ENCODE data around the gene TOP3A.

DNA sequence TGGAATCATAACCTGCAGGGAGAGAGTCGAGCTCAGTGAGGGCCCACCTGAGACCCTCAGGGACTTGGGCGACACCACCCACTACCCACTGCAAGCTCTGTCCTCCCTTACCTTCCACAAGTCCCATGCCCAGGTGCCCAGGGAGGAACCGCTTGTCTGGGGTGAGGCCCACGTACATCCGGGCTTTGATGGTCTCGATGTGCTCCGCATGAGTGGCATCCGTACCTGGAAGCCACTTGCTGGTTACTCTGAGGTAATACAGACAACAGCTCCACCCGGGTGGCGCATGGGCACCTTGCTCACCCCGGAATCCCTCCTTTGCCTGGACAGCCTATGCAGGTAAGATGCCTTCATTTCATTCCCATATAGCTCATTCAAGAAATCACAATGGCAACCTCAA is 29.5 kb downstream of the TOP3A start:
- no peak for TF ChIP-seq SIN3B (IDR thresholded peaks at IDR 0.05; ENCODE audit: low read length)
- no peak for TF ChIP-seq NR2C2 (CRISPR knock-in tag; IDR thresholded peaks at IDR 0.05; ENCODE audit: borderline replicate concordance)
- no peak for TF ChIP-seq ZFP91 (CRISPR knock-in tag; IDR thresholded peaks at IDR 0.05; ENCODE audit: borderline replicate concordance)
- no peak for TF ChIP-seq ZBTB8A (CRISPR knock-in tag; IDR thresholded peaks at IDR 0.05; ENCODE audit: borderline replicate concordance, low read depth)
- TF ChIP-seq, protein P1, sequence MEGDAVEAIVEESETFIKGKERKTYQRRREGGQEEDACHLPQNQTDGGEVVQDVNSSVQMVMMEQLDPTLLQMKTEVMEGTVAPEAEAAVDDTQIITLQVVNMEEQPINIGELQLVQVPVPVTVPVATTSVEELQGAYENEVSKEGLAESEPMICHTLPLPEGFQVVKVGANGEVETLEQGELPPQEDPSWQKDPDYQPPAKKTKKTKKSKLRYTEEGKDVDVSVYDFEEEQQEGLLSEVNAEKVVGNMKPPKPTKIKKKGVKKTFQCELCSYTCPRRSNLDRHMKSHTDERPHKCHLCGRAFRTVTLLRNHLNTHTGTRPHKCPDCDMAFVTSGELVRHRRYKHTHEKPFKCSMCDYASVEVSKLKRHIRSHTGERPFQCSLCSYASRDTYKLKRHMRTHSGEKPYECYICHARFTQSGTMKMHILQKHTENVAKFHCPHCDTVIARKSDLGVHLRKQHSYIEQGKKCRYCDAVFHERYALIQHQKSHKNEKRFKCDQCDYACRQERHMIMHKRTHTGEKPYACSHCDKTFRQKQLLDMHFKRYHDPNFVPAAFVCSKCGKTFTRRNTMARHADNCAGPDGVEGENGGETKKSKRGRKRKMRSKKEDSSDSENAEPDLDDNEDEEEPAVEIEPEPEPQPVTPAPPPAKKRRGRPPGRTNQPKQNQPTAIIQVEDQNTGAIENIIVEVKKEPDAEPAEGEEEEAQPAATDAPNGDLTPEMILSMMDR (CRISPR knock-in tag; IDR thresholded peaks at IDR 0.05): no peak
- TF ChIP-seq ZNF768 (CRISPR knock-in tag; IDR thresholded peaks at IDR 0.05): no peak
- TF ChIP-seq MAX (IDR thresholded peaks at IDR 0.05): no peak
- no peak for TF ChIP-seq REL (CRISPR knock-in tag; conservative IDR thresholded peaks at IDR 0.05)
- no peak for TF ChIP-seq BRF2 (CRISPR knock-in tag; IDR thresholded peaks at IDR 0.05)
- TF ChIP-seq, protein P2, sequence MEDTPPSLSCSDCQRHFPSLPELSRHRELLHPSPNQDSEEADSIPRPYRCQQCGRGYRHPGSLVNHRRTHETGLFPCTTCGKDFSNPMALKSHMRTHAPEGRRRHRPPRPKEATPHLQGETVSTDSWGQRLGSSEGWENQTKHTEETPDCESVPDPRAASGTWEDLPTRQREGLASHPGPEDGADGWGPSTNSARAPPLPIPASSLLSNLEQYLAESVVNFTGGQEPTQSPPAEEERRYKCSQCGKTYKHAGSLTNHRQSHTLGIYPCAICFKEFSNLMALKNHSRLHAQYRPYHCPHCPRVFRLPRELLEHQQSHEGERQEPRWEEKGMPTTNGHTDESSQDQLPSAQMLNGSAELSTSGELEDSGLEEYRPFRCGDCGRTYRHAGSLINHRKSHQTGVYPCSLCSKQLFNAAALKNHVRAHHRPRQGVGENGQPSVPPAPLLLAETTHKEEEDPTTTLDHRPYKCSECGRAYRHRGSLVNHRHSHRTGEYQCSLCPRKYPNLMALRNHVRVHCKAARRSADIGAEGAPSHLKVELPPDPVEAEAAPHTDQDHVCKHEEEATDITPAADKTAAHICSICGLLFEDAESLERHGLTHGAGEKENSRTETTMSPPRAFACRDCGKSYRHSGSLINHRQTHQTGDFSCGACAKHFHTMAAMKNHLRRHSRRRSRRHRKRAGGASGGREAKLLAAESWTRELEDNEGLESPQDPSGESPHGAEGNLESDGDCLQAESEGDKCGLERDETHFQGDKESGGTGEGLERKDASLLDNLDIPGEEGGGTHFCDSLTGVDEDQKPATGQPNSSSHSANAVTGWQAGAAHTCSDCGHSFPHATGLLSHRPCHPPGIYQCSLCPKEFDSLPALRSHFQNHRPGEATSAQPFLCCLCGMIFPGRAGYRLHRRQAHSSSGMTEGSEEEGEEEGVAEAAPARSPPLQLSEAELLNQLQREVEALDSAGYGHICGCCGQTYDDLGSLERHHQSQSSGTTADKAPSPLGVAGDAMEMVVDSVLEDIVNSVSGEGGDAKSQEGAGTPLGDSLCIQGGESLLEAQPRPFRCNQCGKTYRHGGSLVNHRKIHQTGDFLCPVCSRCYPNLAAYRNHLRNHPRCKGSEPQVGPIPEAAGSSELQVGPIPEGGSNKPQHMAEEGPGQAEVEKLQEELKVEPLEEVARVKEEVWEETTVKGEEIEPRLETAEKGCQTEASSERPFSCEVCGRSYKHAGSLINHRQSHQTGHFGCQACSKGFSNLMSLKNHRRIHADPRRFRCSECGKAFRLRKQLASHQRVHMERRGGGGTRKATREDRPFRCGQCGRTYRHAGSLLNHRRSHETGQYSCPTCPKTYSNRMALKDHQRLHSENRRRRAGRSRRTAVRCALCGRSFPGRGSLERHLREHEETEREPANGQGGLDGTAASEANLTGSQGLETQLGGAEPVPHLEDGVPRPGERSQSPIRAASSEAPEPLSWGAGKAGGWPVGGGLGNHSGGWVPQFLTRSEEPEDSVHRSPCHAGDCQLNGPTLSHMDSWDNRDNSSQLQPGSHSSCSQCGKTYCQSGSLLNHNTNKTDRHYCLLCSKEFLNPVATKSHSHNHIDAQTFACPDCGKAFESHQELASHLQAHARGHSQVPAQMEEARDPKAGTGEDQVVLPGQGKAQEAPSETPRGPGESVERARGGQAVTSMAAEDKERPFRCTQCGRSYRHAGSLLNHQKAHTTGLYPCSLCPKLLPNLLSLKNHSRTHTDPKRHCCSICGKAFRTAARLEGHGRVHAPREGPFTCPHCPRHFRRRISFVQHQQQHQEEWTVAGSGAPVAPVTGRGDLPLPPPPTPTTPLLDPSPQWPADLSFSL (CRISPR knock-in tag; IDR thresholded peaks at IDR 0.05): no peak
- no peak for TF ChIP-seq CEBPB (IDR thresholded peaks at IDR 0.05; ENCODE audit: borderline replicate concordance, low read depth, low read length)
- no peak for TF ChIP-seq ZNF780A (CRISPR knock-in tag; IDR thresholded peaks at IDR 0.05)

Measured in HepG2 (cell line).